ENCODE measurements around the gene AOPEP.
"Not testable (repeated sequence)": the region's sequence is repeated elsewhere in the genome, so short reads cannot be mapped to it uniquely, and the experiment has no call there.

The AOPEP gene

GRCh38 chr9:94937214-94937903 is 210.9 kb downstream of the AOPEP start:
- TF ChIP-seq CTCF (conservative IDR thresholded peaks at IDR 0.05): no peak
- TF ChIP-seq ZFX (IDR thresholded peaks at IDR 0.05): no peak
- H3K27ac ChIP-seq: peak overlapping the region; percentile 3; the same call in 1 of the 2 replicates

DNA sequence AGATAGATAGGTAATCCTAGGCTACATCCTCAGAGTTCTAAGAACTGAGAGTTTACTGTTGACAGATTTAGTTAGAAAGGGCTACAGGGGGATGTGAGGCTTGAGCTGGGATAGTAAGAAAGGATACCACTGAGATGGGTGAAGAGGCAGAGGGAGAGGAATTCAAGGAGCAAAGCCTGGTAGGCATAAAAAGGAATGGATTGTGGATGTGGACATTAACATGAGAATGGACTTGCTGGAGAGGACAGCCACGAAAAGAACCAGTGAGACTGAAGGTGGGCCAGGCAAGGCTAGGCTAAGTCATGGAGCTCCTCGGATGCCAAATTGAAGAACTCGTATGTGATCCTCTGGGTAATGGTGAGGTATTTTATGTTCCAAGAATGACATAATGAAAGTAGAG is 211.9 kb downstream of the AOPEP start:
- no peak overlapping the region for H3K27ac ChIP-seq
- TF ChIP-seq ZFX (IDR thresholded peaks at IDR 0.05): no peak
- no peak for TF ChIP-seq CTCF (conservative IDR thresholded peaks at IDR 0.05)

GRCh38 chr9:94940296-94940695 is 213.8 kb downstream of the AOPEP start:
- not testable (repeated sequence) for H3K27ac ChIP-seq

GRCh38 chr9:94941211-94941875 is 214.8 kb downstream of the AOPEP start:
- no peak for TF ChIP-seq CTCF (conservative IDR thresholded peaks at IDR 0.05)
- no peak for TF ChIP-seq ZFX (IDR thresholded peaks at IDR 0.05)
- no peak overlapping the region for H3K27ac ChIP-seq

GRCh38 chr9:94944626-94945025 is 218.1 kb downstream of the AOPEP start:
- TF ChIP-seq CTCF (conservative IDR thresholded peaks at IDR 0.05): no peak
- no peak for TF ChIP-seq ZFX (IDR thresholded peaks at IDR 0.05)
- H3K27ac ChIP-seq: no peak overlapping the region

GRCh38 chr9:94945197-94946144 is 219.0 kb downstream of the AOPEP start:
- TF ChIP-seq ZFX (IDR thresholded peaks at IDR 0.05): no peak
- TF ChIP-seq CTCF (conservative IDR thresholded peaks at IDR 0.05): no peak
- H3K27ac ChIP-seq: no peak overlapping the region

GRCh38 chr9:94946256-94946655 is 219.8 kb downstream of the AOPEP start:
- H3K27ac ChIP-seq: no peak overlapping the region
- TF ChIP-seq CTCF (conservative IDR thresholded peaks at IDR 0.05) (no peak), ZFX (IDR thresholded peaks at IDR 0.05) (no peak)
